GM12864 (cell line): Measurements from ENCODE around the gene LAGE3.
"Not testable (repeated sequence)": the region's sequence is repeated elsewhere in the genome, so short reads cannot be mapped to it uniquely, and the experiment has no call there.

Experiments used
- DNase-seq: peaks from one replicate; pipeline ENCODE4 v3.0.0-alpha.2; 2011; ENCODE audit warnings: low read depth
- H3K4me3 ChIP-seq: 2 replicates; pipeline ENCODE4 v1.5.1; 2011; ENCODE audit warnings: mild to moderate bottlenecking, low read depth, low read length, control low read depth
- TF ChIP-seq, protein P1 (sequence below): IDR thresholded peaks from 2 replicates; pipeline ENCODE4 v1.5.1; 2011; ENCODE audit warnings: low read depth, mild to moderate bottlenecking, moderate library complexity, low read length, control low read depth, inconsistent platforms; ENCODE audit errors: missing control alignments

LAGE3 gene

DNA sequence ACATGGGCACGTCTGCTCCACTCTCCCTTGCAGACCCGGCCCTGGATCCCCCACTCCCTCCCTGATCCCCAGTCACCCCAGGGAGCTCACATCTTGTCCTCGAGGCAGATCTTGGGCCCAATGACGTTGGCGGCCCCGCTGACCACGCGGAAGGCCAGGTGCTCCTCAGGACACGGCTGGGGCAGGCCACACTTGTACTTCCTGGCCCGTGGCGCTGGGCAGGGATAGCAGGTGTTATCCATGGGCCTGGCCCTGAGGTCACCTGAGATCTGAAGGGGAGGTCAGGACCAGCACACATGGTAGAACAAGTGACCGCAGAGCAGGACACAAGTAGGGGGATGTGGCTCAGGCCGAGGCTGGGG, 29.3 kb upstream of the LAGE3 start:
- TF ChIP-seq, protein P1, sequence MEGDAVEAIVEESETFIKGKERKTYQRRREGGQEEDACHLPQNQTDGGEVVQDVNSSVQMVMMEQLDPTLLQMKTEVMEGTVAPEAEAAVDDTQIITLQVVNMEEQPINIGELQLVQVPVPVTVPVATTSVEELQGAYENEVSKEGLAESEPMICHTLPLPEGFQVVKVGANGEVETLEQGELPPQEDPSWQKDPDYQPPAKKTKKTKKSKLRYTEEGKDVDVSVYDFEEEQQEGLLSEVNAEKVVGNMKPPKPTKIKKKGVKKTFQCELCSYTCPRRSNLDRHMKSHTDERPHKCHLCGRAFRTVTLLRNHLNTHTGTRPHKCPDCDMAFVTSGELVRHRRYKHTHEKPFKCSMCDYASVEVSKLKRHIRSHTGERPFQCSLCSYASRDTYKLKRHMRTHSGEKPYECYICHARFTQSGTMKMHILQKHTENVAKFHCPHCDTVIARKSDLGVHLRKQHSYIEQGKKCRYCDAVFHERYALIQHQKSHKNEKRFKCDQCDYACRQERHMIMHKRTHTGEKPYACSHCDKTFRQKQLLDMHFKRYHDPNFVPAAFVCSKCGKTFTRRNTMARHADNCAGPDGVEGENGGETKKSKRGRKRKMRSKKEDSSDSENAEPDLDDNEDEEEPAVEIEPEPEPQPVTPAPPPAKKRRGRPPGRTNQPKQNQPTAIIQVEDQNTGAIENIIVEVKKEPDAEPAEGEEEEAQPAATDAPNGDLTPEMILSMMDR, result no peak
- H3K4me3 ChIP-seq, result no peak overlapping the region
- no peak for DNase-seq

DNA sequence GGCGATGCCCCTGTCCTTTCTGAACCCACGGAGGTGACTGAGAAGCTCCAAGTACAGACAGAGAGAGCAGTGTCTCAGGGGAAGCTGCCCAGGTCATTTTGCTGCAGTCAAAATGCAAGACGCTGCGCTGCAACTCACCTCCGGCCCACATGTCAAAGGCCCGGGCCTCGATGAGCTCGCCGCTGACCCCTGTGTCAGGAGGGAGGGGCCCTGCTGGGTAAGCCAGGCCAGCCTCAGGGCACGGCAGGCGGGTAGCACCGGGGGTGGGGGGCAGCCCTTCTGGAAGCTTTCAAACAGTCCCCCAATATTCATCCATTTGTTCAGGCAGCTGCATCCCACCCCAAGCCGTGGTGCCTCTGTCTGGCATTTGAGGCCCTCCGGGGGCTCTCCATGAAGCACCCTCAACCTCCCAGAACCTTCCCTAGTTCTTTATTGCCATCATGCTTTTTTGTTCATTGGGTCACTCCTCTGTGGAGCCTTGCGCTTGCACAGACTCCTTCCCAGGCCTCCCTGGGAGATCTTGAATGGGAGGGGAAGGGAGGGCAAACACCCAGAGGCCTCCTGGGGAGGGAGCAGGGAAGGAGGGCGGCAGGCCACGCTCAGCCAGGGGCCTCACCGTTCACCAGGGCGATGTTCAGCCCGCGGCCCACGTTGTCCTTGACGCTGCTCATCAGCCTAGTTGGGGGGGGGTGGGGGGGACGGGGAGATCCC, 28.7 kb upstream of the LAGE3 start:
- TF ChIP-seq, protein P1, result no peak
- no peak overlapping the region for H3K4me3 ChIP-seq
- no peak for DNase-seq

DNA sequence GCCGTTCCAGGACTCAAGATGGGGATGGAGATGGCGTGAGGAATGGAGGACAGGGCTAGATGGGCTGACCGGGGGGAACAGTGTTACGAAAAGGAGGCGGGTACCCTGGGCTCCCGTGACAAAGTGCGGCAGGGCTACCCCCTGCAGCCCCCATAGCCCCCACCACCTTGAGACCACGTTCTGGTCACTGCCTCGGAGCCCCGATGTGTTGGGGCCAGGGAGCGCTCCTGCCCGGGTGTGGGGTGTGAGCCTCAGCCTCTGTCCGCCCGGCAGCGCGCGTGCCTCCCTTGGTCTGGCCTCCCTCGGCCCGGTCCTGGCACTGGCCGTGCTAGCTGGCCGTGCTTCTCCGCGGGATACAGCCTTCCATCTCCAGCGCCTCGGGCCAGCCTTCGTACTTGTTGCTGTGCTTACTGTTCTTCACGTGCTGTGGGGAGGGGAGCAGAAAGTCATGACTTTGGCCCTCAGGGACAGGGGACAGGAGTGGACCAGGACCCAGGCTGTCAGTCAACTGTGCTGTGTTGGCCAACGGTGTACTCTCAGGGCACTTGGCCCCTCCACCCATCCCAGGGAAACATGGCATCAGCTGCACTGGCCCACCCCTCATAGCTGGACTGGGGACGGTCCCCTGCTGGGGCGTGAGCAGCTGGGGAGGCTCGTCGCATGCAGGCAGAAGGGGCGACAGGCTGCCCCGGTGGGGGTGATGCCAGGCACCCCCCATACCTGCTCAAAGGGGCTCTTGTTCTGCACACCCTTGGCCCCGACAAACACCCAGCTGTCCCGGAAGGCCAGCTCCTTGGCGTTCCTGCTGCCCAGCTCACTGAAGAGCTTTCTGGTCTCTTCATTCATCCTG, 27.6 kb upstream of the LAGE3 start:
- H3K4me3 ChIP-seq, result no peak overlapping the region
- TF ChIP-seq, protein P1, result no peak
- DNase-seq, result no peak

DNA sequence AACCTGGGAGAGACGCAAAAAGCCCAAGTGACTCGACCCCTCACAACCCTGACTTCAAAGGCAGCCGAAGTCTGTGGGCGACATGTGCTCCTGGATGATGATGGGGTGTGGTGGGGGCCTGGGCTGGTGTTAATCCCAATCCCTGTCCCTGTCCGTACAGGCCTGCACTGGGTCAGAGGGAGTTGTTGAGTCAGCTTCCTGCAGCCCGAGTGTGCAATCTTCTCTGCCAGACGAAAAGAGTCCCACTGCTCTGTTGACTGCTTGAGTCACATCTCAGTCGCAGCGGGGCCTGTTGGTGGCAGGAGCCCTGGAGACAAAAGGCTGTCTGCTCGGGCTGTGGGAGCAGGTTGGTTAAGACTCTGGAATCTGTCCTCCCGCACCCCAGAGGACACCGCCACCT, 26.7 kb upstream of the LAGE3 start:
- TF ChIP-seq, protein P1, result no peak
- DNase-seq, result no peak
- H3K4me3 ChIP-seq, result no peak overlapping the region

DNA sequence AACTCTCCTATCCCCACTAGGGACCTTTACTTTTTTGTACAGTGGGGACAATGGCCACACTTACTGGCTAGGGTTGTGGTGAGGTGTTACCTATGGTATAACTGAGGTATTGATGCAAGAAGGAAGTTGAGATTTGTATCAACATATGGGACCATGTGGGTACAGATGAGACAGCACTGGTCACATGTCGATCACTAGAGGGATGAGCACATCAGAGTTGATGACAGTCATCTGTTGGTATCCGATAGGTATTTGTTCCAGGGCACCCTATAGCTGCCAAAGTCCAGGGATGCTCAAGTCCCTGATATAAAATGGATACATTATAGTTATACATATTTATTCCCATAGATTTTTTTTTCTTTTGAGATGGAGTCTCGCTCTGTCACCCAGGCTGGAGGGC, 23.9 kb upstream of the LAGE3 start:
- TF ChIP-seq, protein P1, result no peak
- H3K4me3 ChIP-seq, result no peak overlapping the region
- no peak for DNase-seq

DNA sequence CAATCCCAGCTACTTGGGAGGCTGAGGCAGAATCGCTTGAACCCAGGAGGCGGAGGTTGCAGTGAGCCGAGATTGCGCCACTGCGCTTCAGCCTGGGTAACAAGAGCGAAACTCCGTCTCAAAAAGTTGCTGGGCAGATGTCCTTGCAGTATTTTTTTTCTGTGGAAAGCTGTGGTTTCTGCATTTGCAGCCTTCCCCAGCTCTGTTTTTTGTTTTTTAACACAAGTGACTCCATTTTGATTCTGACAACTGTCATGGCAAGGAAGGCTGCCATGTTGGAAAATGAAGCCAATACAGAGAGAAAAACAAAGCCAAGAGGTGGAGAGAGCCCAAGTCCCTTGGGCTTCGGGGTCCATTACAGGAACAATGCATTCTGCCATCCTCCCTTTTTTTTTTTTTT, 23.0 kb upstream of the LAGE3 start:
- DNase-seq, result no peak
- no peak overlapping the region for H3K4me3 ChIP-seq
- TF ChIP-seq, protein P1, result no peak

DNA sequence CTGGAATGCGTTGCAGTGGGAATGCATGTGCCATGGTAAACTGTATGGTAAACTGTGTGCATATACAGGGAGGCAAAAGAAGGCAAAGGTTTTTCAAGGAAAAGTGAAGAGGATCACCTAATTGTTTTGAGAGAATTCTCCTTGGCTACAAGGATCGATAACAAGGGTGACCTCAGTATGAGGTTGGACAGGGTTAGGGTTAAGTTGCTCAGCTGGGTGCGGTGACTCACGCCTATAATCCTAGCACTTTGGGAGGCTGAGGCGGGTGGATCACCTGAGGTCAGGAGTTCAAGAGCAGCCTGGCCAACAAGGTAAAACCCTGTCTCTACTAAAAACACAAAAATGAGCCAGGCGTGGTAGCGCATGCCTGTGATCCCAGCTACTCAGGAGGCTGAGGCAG, 22.3 kb upstream of the LAGE3 start:
- DNase-seq, result not testable (repeated sequence)

DNA sequence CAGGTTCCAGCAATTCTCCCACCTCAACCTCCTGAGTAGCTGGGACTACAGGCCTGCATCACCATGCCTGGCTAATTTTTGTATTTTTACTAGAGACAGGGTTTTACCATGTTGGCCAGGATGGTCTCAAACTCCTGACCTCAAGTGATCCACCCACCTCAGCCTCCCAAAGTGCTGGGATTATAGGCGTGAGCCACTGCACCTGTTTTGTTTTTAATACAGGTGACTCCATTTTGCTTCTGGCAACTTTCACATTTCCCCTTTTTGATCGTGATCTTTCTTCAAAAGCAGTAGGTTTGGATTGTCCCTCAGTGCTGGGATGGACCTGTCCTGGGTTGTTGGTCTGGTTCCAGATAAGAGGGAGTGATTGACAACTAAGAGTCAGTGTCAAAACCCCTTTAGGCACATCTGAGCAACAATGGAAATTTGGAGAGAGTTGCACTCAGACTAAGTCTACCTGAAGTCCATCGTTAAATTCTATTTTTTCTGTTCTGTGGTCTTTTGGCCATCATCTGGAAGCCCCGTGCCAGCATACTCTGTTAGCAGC, 17.6 kb upstream of the LAGE3 start:
- H3K4me3 ChIP-seq, DNase-seq: not testable (repeated sequence)

More for the DNA sequence above, 22.3 kb upstream of the LAGE3 start:
- not testable (repeated sequence) for H3K4me3 ChIP-seq
